CD8-positive, alpha-beta memory T cell (primary cell): ENCODE data around the gene TTC28. TPM values are rescaled to one million over a fixed set of nuclear protein-coding genes. Genes with fewer than 3 reads are reported as not detected.

ENCODE experiments used
- CTCF ChIA-PET: fragments of 350-600 bp; sonication (Branson Sonifier 250); formaldehyde crosslinking; loops from one replicate; lab custom pipeline; 2021; ENCODE audit warnings: antibody characterized with exemption; lab: Charles Lee
- POLR2A ChIA-PET: fragments of 350-600 bp; sonication (Branson Sonifier 250); formaldehyde crosslinking; loops from one replicate; lab custom pipeline; 2021; ENCODE audit warnings: antibody characterized with exemption; lab: Charles Lee
- DNase-seq, 5 donors: peaks; one replicate each; pipeline versions ENCODE4 v3.0.0 to v3.0.0-alpha.2; 2020 to 2022; ENCODE audit warnings: mixed read lengths in 1 of 5
- H3K27ac ChIP-seq: one replicate; pipeline ENCODE4 v1.7.0; 2013; ENCODE audit warnings: low read depth, mild to moderate bottlenecking, low read length, moderate library complexity
- H3K27me3 ChIP-seq: 2 replicates; pipeline ENCODE4 v1.7.0; 2013; ENCODE audit warnings: low read length, mild to moderate bottlenecking; ENCODE audit not compliant: insufficient read depth, poor library complexity, severe bottlenecking
- H3K36me3 ChIP-seq: 2 replicates; pipeline ENCODE4 v1.7.0; 2013; ENCODE audit warnings: mild to moderate bottlenecking, low read length, moderate library complexity; ENCODE audit not compliant: insufficient read depth
- H3K4me1 ChIP-seq: 2 replicates; pipeline ENCODE4 v1.7.0; 2013; ENCODE audit warnings: mild to moderate bottlenecking, low read length, moderate library complexity; ENCODE audit not compliant: insufficient read depth
- H3K4me3 ChIP-seq: 2 replicates; pipeline ENCODE4 v1.7.0; 2013; ENCODE audit warnings: mild to moderate bottlenecking, low read length
- H3K9me3 ChIP-seq: 2 replicates; pipeline ENCODE4 v1.7.0; 2013; ENCODE audit warnings: mild to moderate bottlenecking, low read length
- H3K27ac Mint-ChIP-seq, 8 donors: one replicate each; pipeline ENCODE4 v1.8.0; 2020 to 2021; ENCODE audit warnings: mixed read lengths in 8 of 8, mild to moderate bottlenecking in 6 of 8, inconsistent platforms in 3 of 8, moderate library complexity in 3 of 8
- H3K27me3 Mint-ChIP-seq, 2 donors: one replicate each; pipeline ENCODE4 v1.8.0; 2020 to 2021; ENCODE audit warnings: mixed read lengths in 2 of 2, mild to moderate bottlenecking in 1 of 2, moderate library complexity in 1 of 2
- H3K36me3 Mint-ChIP-seq, 3 donors: one replicate each; pipeline ENCODE4 v1.8.0; 2020 to 2021; ENCODE audit warnings: mixed read lengths in 3 of 3, inconsistent platforms in 1 of 3, mild to moderate bottlenecking in 1 of 3
- H3K4me1 Mint-ChIP-seq, 3 donors: one replicate each; pipeline ENCODE4 v1.8.0; 2020 to 2021; ENCODE audit warnings: mixed read lengths in 3 of 3, inconsistent platforms in 1 of 3, mild to moderate bottlenecking in 1 of 3
- H3K4me3 Mint-ChIP-seq, 7 donors: one replicate each; pipeline ENCODE4 v1.8.0; 2020 to 2021; ENCODE audit warnings: mixed read lengths in 7 of 7, mild to moderate bottlenecking in 6 of 7, moderate library complexity in 4 of 7, inconsistent platforms in 2 of 7
- H3K9me3 Mint-ChIP-seq, 5 donors: one replicate each; pipeline ENCODE4 v1.8.0; 2020 to 2022; ENCODE audit warnings: mixed read lengths in 5 of 5, mild to moderate bottlenecking in 3 of 5, moderate library complexity in 2 of 5, inconsistent platforms in 1 of 5
- polyA plus RNA-seq: library from polyadenylated mRNA; unstranded; fragments of 300-500 nt; fragmentation: Illumina TruSeq; gene quantifications from one replicate; pipeline ENCODE4 v1.2.3, GENCODE V29; 2021
- total RNA-seq, 2 experiments: library from RNA; stranded (reverse); gene quantifications; one replicate each; pipeline ENCODE4 v1.2.3, GENCODE V29; 2021

TTC28 gene
- total and polyA plus RNA-seq, 3 experiments from 2014 or later = 0.24 to 0.60 (median 0.51) TPM

GRCh38 chr22:28599693-28600092, 79.9 kb downstream of the TTC28 start:
- ChIA-PET POLR2A (no interaction called here), CTCF (interaction anchor here (1.2 to 3.4 kb wide), 4 partner anchors 191 to 442 kb away, joined by 4 to 50 read pairs (median 18); no protein-coding TSS in a partner anchor)
- peaks cover 10 to 40% of the 10 kb centered on the region in 2 donors for H3K27me3 Mint-ChIP-seq
- peaks cover 16% of the 10 kb centered on the region for H3K27me3 ChIP-seq
- peak overlapping the region in 1 of 8 donors; percentile 36 for H3K27ac Mint-ChIP-seq
- H3K4me3 Mint-ChIP-seq = no peak overlapping the region
- H3K4me3 ChIP-seq = no peak overlapping the region
- H3K27ac ChIP-seq = no peak overlapping the region
- no peak for DNase-seq
- no peaks in the 10 kb centered on the region for H3K36me3 Mint-ChIP-seq
- no peaks in the 10 kb centered on the region for H3K36me3 ChIP-seq
- H3K4me1 Mint-ChIP-seq = no peaks in the 10 kb centered on the region
- no peaks in the 10 kb centered on the region for H3K4me1 ChIP-seq
- no peaks in the 10 kb centered on the region for H3K9me3 ChIP-seq
- H3K9me3 Mint-ChIP-seq = no peaks in the 10 kb centered on the region

- Mint-ChIP-seq H3K27ac (no peak overlapping the region), H3K27me3 (peaks cover 5 to 37% of the 10 kb centered on the region in 2 donors), H3K36me3 (no peaks in the 10 kb centered on the region), H3K4me3 (no peak overlapping the region), H3K4me1 (no peaks in the 10 kb centered on the region), H3K9me3 (no peaks in the 10 kb centered on the region)
- Histone ChIP-seq H3K27ac (no peak overlapping the region), H3K4me1 (no peaks in the 10 kb centered on the region), H3K4me3 (no peak overlapping the region), H3K9me3 (no peaks in the 10 kb centered on the region), H3K36me3 (no peaks in the 10 kb centered on the region), H3K27me3 (peaks cover 16% of the 10 kb centered on the region)
- ChIA-PET CTCF (no interaction called here), POLR2A (no interaction called here)
- DNase-seq = no peak
Measured at GRCh38 chr22:28597665-28598064, 82.0 kb downstream of the TTC28 start.

- no peaks in the 10 kb centered on the region for H3K36me3 ChIP-seq
- Mint-ChIP-seq H3K4me3 (no peak overlapping the region), H3K27me3 (peaks cover 3 to 34% of the 10 kb centered on the region in 2 donors), H3K36me3 (no peaks in the 10 kb centered on the region), H3K9me3 (no peaks in the 10 kb centered on the region), H3K4me1 (no peaks in the 10 kb centered on the region), H3K27ac (no peak overlapping the region)
- H3K27me3 ChIP-seq = peaks cover 4% of the 10 kb centered on the region
- CTCF ChIA-PET = interaction anchor here (3.9 kb wide), 1 partner anchor 235 kb away, joined by 17 read pairs; no protein-coding TSS in a partner anchor
- H3K9me3 ChIP-seq = no peaks in the 10 kb centered on the region
- peak in 2 of 5 donors; percentile 13 to 34 for DNase-seq
- no peak overlapping the region for H3K4me3 ChIP-seq
- H3K27ac ChIP-seq = no peak overlapping the region
- POLR2A ChIA-PET = no interaction called here
- no peaks in the 10 kb centered on the region for H3K4me1 ChIP-seq
Measured at GRCh38 chr22:28594797-28595462, 84.7 kb downstream of the TTC28 start.

GRCh38 chr22:28594076-28594796, 85.4 kb downstream of the TTC28 start:
- Histone ChIP-seq H3K27ac (no peak overlapping the region), H3K4me3 (no peak overlapping the region), H3K36me3 (no peaks in the 10 kb centered on the region), H3K4me1 (no peaks in the 10 kb centered on the region), H3K27me3 (peaks cover 4% of the 10 kb centered on the region), H3K9me3 (no peaks in the 10 kb centered on the region)
- peaks cover 3 to 35% of the 10 kb centered on the region in 2 donors for H3K27me3 Mint-ChIP-seq
- H3K4me3 Mint-ChIP-seq = no peak overlapping the region
- H3K27ac Mint-ChIP-seq = no peak overlapping the region
- no peaks in the 10 kb centered on the region for H3K4me1 Mint-ChIP-seq
- H3K9me3 Mint-ChIP-seq = no peaks in the 10 kb centered on the region
- H3K36me3 Mint-ChIP-seq = no peaks in the 10 kb centered on the region
- no peak for DNase-seq
- POLR2A ChIA-PET = no interaction called here
- CTCF ChIA-PET = interaction anchor here (3.9 kb wide), 1 partner anchor 236 kb away, joined by 17 read pairs; no protein-coding TSS in a partner anchor

GRCh38 chr22:28593299-28593698, 86.3 kb downstream of the TTC28 start:
- Histone ChIP-seq H3K4me3 (no peak overlapping the region), H3K4me1 (no peaks in the 10 kb centered on the region), H3K9me3 (no peaks in the 10 kb centered on the region), H3K36me3 (no peaks in the 10 kb centered on the region), H3K27ac (no peak overlapping the region), H3K27me3 (peaks cover 4% of the 10 kb centered on the region)
- no peaks in the 10 kb centered on the region for H3K4me1 Mint-ChIP-seq
- no peak for DNase-seq
- H3K36me3 Mint-ChIP-seq = no peaks in the 10 kb centered on the region
- no peak overlapping the region for H3K27ac Mint-ChIP-seq
- POLR2A ChIA-PET = no interaction called here
- no peaks in the 10 kb centered on the region for H3K9me3 Mint-ChIP-seq
- no peak overlapping the region for H3K4me3 Mint-ChIP-seq
- CTCF ChIA-PET = interaction anchor here (3.9 kb wide), 1 partner anchor 237 kb away, joined by 17 read pairs; no protein-coding TSS in a partner anchor
- H3K27me3 Mint-ChIP-seq = peaks cover 3 to 38% of the 10 kb centered on the region in 2 donors

GRCh38 chr22:28589102-28589750, 90.4 kb downstream of the TTC28 start:
- Mint-ChIP-seq H3K4me1 (no peaks in the 10 kb centered on the region), H3K4me3 (no peak overlapping the region), H3K27me3 (peaks cover 3 to 19% of the 10 kb centered on the region in 2 donors), H3K9me3 (no peaks in the 10 kb centered on the region), H3K27ac (no peak overlapping the region), H3K36me3 (no peaks in the 10 kb centered on the region)
- H3K27ac ChIP-seq = no peak overlapping the region
- no peaks in the 10 kb centered on the region for H3K9me3 ChIP-seq
- H3K36me3 ChIP-seq = no peaks in the 10 kb centered on the region
- H3K4me3 ChIP-seq = no peak overlapping the region
- no peaks in the 10 kb centered on the region for H3K4me1 ChIP-seq
- H3K27me3 ChIP-seq = no peaks in the 10 kb centered on the region
- DNase-seq = no peak
- POLR2A ChIA-PET = no interaction called here
- CTCF ChIA-PET = no interaction called here

- POLR2A ChIA-PET = no interaction called here
- H3K4me1 ChIP-seq = no peaks in the 10 kb centered on the region
- H3K36me3 ChIP-seq = no peaks in the 10 kb centered on the region
- Mint-ChIP-seq H3K4me3 (no peak overlapping the region), H3K36me3 (no peaks in the 10 kb centered on the region), H3K4me1 (no peaks in the 10 kb centered on the region), H3K27me3 (peaks cover 5 to 26% of the 10 kb centered on the region in 2 donors), H3K27ac (no peak overlapping the region), H3K9me3 (no peaks in the 10 kb centered on the region)
- no peak overlapping the region for H3K4me3 ChIP-seq
- no peak for DNase-seq
- H3K9me3 ChIP-seq = no peaks in the 10 kb centered on the region
- H3K27me3 ChIP-seq = no peaks in the 10 kb centered on the region
- CTCF ChIA-PET = no interaction called here
- H3K27ac ChIP-seq = no peak overlapping the region
Measured at GRCh38 chr22:28585324-28585723, 94.3 kb downstream of the TTC28 start.

GRCh38 chr22:28582806-28583205, 96.8 kb downstream of the TTC28 start:
- CTCF ChIA-PET = no interaction called here
- H3K4me3 Mint-ChIP-seq = no peak overlapping the region
- DNase-seq = no peak
- peaks cover 5% of the 10 kb centered on the region for H3K27me3 ChIP-seq
- POLR2A ChIA-PET = no interaction called here
- H3K4me3 ChIP-seq = no peak overlapping the region
- H3K9me3 ChIP-seq = no peaks in the 10 kb centered on the region
- no peaks in the 10 kb centered on the region for H3K4me1 ChIP-seq
- peaks cover 9 to 27% of the 10 kb centered on the region in 2 donors for H3K27me3 Mint-ChIP-seq
- H3K9me3 Mint-ChIP-seq = no peaks in the 10 kb centered on the region
- H3K36me3 ChIP-seq = no peaks in the 10 kb centered on the region
- H3K27ac ChIP-seq = no peak overlapping the region
- no peaks in the 10 kb centered on the region for H3K4me1 Mint-ChIP-seq
- no peaks in the 10 kb centered on the region for H3K36me3 Mint-ChIP-seq
- no peak overlapping the region for H3K27ac Mint-ChIP-seq
